Measurements from ENCODE around the gene CYP4F2.
"Not testable (repeated sequence)": the region's sequence is repeated elsewhere in the genome, so short reads cannot be mapped to it uniquely, and the experiment has no call there.

The CYP4F2 gene

GRCh38 chr19:15897738-15898276, at the start of gene CYP4F2:
TSS of gene CYP4F2 (minus strand) at chr19:15898074. CDS start at chr19:15897611, 463 bp downstream.
- no peak for DNase-seq
- intact Hi-C loops (cut with DNase I) = no loop called here

- intact Hi-C loops (cut with DNase I) = no loop called here
- no peak for DNase-seq
Observed at GRCh38 chr19:15945301-15945700, 47.4 kb upstream of the CYP4F2 start.

- no peak for DNase-seq
- intact Hi-C loops (cut with DNase I) = no loop called here
Observed at GRCh38 chr19:15944401-15944800, 46.5 kb upstream of the CYP4F2 start.

DNA sequence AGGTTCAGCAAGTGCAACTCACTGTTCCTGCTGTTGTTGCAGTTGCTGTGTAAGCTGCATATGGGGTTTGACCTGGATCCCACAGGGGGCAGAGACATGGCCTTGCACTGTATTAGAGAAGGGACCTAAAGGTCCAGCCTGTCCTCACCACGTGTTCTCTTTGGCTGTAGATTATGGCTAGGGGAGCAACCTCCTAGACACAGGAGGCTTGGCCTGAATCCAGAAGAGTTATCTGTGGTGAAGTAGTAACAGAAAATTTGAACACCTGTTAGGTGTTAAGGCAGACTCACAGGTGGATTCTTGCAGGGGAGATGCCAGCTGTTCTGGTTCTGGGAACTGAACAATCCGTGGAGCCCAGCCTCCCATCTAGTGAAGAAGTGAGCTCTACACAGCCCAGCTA, 39.9 kb upstream of the CYP4F2 start:
- DNase-seq = no peak
- intact Hi-C loops (cut with DNase I) = no loop called here

GRCh38 chr19:15936950-15937349, 39.1 kb upstream of the CYP4F2 start:
- intact Hi-C loops (cut with DNase I) = no loop called here
- DNase-seq = no peak

DNA sequence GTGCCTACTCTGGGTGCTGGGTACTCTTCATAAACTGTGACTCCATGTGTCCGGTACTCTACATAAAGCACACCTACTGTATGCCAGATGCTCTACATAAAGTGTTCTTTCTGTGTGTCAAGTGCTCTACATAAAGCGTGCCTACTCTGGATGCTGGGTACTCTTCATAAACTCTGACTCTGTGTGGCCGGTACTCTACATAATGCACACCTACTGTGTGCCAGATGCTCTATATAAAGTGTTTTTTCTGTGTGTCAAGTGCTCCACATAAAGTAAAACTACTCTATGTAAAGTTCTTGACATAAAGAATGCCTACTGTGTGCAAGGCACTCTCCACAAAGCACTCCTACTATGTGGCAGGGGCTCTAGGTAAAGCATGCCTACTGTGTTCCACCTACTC, 38.3 kb upstream of the CYP4F2 start:
- no peak for DNase-seq
- intact Hi-C loops (cut with DNase I) = no loop called here

DNA sequence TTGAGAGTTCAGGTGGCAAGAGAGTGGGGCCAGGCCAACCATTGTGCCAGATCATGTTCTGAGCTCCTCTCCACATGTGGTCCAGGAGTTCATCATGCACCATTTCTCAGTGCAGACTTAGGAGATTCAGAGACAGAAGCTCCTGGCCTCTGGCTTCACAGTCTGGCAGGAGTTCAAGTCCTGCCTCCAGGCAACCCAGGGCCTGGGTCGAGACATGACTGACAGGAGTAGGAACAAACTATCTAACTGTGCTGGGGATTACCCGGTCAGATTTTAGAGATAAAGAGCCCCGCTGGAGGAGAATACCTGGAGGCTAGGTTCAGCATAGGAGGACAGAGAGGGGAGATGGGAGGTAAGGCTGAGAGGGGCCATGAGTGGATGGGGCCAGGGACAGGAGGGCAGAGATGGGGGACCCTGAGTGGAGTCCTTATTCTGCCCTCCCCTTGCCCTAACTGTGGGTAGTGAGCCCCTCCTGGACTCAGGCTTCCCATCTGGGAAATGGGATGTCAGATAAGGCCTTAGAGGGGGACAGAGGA, 37.4 kb upstream of the CYP4F2 start:
- intact Hi-C loops (cut with DNase I) = no loop called here
- peak in 2 of 42 donors; percentile 3 to 11 for DNase-seq

- peak; percentile 7 to 87 (median 61) for DNase-seq
- intact Hi-C loops (cut with DNase I) = no loop called here
Observed at GRCh38 chr19:15934332-15935078, 36.6 kb upstream of the CYP4F2 start, which contains the start of gene CYP4F11. TSS of gene CYP4F11 (minus strand) at chr19:15934529. CDS start at chr19:15934408, 121 bp downstream.

- DNase-seq = peak in 3 of 42 donors; percentile 18 to 54 (median 23)
- intact Hi-C loops (cut with DNase I) = not testable (repeated sequence)
Observed at GRCh38 chr19:15933761-15934331, 36.0 kb upstream of the CYP4F2 start.

DNA sequence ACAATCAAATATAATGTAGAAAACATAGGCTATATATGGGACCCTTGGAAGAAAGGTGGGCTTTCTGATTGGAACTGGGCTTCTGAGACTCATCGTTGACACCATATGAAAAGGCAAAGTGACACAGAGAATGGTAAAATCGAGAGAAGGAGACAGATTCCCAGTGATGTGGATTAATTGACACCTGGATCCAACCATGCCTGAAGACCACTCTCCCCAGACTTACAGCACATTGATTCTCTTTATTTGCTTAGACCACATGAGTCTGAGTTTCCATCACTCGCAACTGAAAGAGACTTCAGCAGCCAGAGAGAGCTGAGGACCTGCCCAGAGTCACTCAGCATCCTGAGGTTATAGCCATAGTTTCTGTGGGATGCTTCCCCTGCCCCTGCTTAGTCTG, 30.4 kb upstream of the CYP4F2 start:
- intact Hi-C loops (cut with DNase I) = no loop called here

GRCh38 chr19:15926484-15926883, 28.6 kb upstream of the CYP4F2 start:
- intact Hi-C loops (cut with DNase I) = no loop called here
- DNase-seq = no peak

More for the DNA sequence above, 30.4 kb upstream of the CYP4F2 start:
- DNase-seq = no peak

- DNase-seq = no peak
Observed at GRCh38 chr19:15923702-15924101, 25.8 kb upstream of the CYP4F2 start.

DNA sequence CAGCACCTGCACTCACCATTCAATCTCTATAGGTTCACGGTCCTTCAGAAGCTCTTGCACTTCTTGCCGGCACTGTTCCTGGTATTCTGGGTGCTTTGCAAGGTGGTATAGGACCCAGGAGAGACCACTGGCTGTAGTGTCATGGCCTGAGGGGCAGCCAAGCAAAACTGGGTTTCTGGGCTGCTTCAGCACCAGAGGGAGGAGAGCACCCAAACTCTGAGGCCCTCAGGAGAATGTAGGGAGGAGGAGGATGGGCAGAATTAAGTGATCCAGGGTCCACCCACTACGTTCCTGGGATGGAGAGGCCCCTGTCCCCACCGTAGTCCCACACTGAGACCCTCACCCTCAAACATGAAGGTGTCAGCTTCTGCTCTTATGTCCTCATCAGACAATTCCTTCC, 24.1 kb upstream of the CYP4F2 start:
- no peak for DNase-seq
- intact Hi-C loops (cut with DNase I) = no loop called here

More at GRCh38 chr19:15923702-15924101, 25.8 kb upstream of the CYP4F2 start:
- intact Hi-C loops (cut with DNase I) = no loop called here

DNA sequence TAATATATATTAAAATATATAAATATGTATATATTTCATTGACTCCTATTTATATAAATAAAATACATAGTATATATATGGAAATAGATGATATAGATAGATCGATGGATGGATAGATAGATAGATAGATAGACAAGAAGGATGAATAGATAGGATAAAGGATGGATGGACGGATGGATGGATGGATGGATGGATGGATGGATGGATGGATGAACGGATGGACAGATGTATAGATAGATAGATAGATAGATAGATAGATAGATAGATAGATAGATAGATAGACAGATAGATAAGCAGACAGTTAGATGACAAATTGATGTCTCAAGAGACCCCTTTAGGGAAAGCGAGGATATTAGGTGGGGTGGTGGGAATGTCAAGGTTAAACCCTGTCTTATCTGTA, 21.4 kb upstream of the CYP4F2 start:
- no peak for DNase-seq
- intact Hi-C loops (cut with DNase I) = no loop called here

GRCh38 chr19:15915109-15915508, 17.2 kb upstream of the CYP4F2 start:
- intact Hi-C loops (cut with DNase I) = no loop called here
- DNase-seq = no peak

DNA sequence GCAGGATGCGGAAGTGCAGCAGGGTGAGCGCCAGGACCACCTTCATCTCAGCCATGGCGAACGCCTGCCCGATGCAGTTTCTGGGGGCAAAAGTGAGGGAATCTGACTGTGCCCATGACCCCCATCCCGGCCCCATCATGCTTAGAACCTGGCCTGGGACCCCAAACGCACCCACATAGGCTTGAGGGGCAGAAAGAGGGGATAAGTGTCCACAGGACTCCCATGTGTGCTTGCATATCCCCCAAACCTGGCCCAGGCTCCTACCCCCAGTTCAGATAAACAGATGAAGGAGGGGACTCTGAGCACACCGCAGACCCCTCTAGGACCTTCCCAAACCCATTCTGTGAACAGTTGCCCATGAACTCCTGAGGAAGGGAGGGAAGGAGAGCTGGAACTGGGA, 16.0 kb upstream of the CYP4F2 start:
- DNase-seq = peak in 1 of 42 donors; percentile 3
- intact Hi-C loops (cut with DNase I) = no loop called here

GRCh38 chr19:15913384-15913783, 15.5 kb upstream of the CYP4F2 start:
- DNase-seq = no peak
- intact Hi-C loops (cut with DNase I) = no loop called here

DNA sequence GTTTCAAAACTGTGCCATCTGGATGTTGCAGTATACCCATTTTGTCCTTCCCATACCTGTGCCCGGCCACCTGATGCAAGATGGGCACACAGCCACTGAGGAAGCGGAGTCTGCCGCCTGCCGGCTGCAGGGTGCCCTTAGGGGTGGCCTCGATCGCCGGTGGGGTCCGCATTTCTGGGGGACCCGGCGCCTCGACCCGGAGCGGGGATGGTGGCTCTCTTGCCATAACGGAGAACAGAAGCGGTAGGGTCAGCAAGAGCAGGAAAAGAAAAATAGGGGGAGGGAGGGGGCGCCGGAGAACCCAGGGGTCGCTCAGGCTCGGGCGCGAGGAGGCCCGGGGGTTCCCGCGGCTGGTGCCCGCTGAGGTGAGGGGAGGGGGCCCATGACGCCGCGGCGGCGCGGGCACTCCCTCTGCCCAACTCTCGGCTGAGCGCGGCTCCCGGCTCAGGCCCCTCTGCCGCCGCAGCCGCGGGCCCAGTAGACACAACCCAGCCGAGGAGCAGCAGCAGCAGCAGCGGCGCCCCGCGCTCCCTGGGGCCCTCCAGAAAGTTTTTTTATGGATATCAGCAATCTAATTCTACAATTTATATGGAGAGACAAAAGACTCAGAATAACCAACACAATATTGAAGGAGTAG, 13.8 kb upstream of the CYP4F2 start:
- intact Hi-C loops (cut with DNase I) = no loop called here

GRCh38 chr19:15905026-15905425, 7.2 kb upstream of the CYP4F2 start:
- DNase-seq = no peak
- intact Hi-C loops (cut with DNase I) = no loop called here

More for the DNA sequence above, 13.8 kb upstream of the CYP4F2 start:
- no peak for DNase-seq

DNA sequence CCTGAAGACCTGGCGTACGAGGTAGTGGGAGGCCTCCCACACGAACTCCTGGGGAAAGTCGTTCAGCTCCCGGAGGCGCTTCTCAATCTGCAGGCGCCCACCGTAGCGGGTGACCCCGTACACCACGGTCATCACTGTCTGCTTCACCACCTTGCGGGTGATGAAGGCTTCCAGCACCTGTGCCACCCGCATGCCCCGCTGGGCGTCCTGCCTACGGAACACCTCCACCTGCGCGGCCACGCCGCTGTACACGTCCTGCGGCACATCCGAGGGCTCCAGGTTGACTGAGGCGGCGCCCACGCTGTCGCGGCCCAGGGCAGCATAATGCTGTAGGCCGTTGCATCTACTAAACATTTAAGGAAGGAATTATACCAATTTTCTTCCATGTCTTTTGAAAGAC, 5.0 kb upstream of the CYP4F2 start:
- DNase-seq; intact Hi-C loops (cut with DNase I): not testable (repeated sequence)
